Ecto neural progenitor cell (in vitro differentiated cells): ENCODE measurements around the gene CNNM2.
"Not testable (repeated sequence)": the region's sequence is repeated elsewhere in the genome, so short reads cannot be mapped to it uniquely, and the experiment has no call there.

ENCODE experiments used
- DNase-seq: peaks from one replicate; pipeline ENCODE4 v3.0.0-alpha.2; 2018; ENCODE audit warnings: low spot score

The CNNM2 gene

DNA sequence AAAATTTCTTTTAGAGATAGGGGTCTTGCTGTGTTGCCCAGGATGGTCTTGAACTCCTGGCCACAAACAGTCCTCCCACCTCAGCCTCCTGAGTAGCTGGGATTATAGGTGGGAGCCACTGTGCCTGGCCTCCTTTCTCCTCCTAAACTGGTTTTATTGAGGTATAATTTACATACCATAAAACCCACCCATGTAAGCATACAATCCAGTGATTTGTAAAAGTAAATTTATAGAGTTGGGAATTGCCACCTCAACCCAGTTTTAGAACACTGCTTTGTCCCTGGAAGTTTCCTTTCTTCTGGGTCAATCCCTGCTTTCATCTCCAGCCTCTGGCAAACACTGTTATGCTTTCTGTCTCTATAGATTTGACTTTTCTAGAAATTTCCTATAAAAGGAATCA is 49.0 kb downstream of the CNNM2 start:
- DNase-seq, result no peak

DNA sequence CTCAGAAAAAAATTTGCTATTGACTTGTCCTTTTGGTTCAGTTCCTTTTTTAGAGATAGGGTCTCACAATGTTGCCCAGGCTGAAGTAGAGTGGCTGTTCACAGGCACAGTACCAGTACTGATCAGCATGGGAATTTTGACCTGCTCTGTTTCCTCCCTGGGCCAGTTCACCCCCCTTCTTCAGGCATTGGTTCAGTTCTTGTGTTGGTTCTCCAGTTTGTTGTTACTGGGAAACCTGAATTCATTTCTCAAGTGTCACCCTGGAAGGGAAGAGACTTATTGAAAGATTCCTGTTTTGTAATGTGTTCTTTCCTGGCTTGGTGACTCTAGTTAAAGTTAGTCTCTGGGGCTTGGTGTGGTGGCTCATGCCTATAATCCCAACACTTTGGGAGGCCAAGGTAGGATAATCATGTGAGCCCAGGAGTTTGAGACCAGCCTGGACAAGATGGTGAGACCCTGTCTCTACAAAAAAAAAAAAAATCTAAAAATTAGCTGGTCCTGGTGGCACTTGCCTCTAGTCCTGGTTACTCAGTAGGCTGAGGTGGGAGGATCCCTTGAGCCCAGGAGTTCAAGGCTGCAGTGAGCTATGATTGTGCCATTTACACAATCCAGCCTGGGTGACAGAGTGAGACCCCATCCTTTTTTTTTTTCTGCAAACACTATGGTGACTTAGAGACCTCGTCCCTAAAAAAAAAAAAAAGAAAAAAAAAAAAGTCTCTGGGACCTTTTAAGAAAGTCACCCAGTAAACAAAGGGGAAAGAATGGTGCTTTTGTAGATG is 52.7 kb downstream of the CNNM2 start:
- no peak for DNase-seq

DNA sequence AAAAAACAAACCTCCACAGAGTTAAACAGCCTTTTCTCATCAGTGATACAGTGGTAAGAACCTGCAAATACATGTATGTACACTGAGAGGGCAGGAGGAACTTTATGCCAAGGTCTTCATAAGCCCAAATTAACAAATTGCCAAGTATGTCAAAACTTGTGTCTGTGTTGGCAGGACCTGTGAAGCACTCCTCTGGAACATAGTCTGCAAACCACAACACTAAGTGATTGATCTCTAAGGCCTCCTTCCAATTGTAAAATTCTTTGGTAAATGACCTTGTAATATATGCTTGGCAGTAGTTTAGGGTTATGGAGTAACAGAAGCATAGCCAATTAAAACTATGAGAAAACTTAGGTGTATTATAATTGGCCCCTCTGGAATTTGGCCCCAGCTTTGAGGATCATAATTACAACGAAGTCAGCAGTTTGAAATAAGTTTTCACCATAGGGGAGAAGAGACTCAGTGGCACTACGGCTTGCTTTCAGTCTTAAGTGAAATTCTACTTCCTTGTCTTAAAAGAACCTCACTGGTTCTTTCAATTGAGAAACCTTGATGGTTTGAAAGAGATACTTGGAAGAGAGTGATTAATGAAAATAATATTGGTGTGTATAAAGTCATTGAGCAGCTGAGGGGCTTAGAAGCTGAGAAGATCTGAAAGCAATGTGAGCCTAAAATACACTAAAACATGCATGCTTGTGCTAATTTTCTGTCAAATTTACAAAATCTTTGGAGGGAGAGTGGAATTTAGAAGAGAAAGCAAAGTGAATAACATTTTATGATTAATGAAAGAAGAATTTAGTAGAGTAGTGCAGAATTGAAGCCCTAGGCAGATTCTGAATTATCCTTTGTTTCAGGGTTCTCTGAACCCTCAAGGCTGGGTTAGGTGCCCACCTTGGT is 57.6 kb downstream of the CNNM2 start:
- no peak for DNase-seq

DNA sequence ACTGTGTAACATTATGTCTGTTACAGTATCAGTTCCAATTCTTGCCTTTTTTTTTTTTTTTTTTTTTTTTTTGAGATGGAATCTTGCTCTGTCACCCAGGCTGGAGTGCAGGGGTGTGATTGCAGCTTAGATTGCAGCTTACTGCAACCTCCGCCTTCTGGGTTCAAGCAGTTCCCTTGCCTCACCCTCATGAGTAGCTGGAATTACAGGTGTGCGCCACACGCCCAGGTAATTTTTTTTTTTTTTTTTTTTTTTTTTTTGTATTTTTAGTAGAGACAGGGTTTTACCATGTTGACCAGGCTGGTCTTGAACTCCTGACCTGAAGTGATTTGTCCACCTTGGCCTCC is 58.3 kb downstream of the CNNM2 start:
- not testable (repeated sequence) for DNase-seq

DNA sequence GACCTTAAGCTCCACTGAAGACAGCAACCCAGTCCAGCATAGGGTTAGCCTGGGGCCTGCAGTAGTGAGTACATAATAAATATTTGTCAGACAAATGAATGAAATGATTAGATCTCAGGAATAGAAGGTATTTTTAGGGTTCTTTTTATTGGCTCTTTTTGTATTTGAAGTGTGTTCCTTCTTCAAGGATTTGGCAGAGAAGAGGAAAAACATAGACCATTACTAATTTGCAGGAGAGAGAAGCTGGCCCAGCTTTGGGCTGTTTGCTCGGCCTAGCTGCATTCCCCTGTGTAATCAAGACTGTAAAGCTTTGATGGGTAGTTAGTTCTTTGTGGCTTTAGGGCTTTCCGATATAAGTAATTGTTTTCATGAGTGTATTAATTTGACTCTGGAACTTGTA is 64.2 kb downstream of the CNNM2 start:
- no peak for DNase-seq

DNA sequence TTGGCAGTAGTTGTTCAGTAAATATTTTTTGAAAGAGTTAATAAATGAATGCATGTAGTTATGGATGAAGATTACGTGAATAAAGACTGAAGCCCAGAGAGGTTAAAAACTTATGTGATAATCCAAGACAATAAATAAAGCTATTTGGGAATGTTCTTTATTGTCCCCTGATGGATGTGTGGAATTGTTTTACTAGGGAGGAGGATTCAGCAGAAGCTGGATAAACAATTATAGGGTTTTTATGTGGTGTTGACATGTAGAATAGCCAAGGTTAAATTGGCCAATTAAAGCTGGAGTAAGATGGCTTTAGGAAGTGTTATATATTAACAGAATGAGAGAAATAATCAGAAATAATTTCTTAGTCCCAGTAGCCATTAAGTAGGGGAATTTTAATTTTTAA is 66.0 kb downstream of the CNNM2 start:
- no peak for DNase-seq

DNA sequence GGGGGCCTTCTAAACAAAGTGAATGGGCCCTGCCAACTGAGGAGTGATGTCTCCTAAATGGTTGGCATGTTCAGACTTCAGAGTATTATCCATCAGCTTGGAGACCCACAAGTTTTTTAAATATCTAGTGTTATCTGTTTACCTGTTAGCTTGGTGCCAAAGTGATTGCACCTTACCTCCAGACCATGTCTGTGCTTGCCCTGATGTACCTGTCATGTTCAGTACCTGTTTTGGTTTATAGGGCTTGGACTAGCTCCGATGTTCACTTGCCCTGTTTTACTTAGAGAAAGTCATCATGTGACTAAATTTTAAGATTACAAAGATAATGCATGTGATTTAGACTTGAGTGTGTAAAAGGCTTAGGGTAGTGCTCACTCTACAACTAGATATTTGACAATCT is 67.7 kb downstream of the CNNM2 start:
- DNase-seq, result no peak

DNA sequence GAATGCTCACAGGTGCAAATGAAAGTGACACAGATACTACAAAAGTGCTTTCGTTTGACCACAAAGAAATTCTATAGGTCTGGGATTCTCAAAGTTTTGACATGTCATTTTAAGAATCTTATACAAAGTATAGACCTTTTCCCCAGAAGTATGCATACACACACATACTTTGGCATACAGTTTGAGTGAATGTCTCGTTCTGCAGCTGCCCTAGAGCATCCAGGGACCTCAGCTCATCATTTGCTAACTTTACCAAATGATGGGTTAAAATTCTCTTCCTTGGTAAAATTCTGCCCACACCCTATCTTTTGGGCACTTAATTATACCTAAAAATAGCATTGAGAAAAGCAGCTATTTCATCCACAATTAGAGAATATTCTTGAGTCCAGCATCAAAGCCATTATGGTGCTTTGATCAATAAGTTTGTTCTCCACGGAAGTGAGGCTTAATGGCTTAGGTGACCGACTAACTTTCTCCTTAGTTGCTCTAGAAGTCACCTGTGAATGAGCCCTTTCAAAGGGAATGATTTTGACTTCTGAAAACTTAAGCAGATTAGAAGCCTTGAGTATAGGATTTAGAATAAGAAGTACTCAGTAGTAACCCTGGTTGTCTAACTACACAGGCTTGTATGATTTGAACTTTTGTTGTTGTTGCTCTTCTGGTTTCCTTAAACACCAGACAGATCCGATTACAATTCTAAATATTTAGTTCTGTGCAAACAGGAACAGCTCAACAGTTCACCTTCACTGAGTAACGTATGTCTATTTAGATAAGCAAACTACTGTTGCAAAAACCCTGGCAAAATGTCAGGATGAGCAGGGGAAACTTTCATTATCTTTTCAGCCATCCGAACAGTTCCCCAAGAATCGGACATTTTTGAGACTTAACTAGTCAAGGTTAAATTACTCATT is 70.6 kb downstream of the CNNM2 start:
- no peak for DNase-seq

DNA sequence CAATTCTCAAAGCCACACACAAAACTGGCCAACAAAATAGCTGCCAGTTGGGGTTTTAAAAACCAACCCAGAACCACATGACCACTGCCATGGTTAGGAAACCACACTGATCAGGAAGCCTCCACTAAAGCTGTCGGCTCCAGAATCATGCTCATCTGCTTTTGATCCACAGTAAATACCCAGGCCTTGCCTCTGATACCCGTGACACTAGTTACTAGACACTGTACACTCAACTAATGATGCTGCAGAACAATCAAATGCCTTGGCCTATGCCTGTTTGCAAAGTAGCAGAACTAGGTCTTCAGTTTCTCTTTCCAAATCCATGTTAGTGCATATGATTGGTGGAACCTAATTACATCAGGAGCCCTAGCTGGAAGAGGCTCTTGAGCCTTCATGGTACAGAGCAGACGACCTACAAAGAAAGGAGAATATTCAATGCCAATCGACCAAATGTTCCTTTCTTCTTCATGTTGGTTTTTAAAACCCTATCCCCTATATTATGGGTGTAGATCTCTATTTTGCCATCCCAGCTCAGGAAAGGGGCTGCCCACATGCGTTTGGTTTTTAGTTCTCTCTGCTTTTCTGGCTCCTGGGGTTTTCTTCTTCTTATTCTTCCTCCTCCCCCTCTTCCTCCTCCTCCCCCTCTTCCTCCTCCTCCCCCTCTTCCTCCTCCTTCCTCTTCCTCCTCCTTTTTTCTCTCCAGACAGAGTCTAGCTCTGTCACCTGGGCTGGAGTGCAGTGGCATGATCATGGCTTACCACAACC is 76.6 kb downstream of the CNNM2 start:
- no peak for DNase-seq

DNA sequence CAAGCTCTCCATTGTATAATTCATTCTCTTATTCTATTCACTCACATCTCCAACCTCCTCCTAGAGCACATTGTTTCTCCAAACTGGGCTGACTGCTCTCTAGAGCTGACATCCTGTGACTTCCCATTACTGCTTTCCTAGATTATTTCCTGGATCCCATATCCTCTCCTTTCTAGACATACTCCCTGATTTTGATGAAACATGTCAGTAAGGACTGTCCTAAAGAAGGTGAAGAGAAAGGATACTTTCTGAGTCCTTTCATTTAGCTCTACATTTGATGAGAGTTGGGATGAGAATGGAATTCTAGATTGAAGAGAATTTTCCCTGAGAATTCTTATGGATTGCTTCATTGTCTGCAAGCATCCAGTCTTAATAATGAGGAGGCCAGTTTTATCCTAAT is 78.8 kb downstream of the CNNM2 start:
- DNase-seq, result no peak

DNA sequence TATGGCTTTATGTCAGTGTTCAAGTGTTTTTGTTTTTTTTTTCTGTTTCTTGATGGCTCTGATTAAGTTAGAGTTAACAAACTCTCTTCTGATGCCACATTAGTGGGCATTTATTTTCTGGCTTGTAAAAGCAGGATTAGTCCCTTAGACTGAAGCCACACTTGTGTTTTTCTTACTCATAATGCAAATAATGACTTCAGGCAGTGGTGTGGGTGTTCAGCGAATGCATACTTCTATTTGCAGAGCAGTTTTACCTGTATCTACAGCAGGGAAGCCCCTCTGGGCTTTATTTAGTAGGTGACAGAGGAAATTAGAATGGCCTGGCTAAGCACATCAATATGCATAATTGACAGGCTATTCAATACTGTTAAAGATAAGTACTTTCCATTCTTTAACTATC is 79.9 kb downstream of the CNNM2 start:
- DNase-seq, result no peak

DNA sequence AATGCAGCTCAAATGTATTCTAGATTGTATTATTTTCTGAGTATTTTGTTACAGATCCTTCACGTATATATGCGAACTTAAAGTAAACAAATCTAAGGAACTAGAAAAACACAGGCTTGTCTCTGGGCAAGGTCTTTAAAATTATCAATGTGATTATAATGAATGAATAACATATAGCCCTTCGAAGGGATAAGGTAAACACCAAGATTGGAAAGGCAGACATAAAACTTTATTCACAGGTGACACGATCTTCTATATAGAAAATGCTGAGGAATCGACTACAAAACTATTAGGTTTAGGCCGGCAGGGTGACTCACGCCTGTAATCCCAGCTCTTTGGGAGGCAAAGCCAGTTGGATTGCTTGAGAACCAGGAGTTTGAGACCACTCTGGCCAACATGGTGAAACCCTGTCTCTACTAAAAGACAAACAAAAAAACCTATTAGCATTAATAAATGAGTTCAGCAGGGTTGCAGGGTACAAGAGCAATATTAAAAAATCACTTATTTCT is 80.4 kb downstream of the CNNM2 start:
- DNase-seq, result no peak

DNA sequence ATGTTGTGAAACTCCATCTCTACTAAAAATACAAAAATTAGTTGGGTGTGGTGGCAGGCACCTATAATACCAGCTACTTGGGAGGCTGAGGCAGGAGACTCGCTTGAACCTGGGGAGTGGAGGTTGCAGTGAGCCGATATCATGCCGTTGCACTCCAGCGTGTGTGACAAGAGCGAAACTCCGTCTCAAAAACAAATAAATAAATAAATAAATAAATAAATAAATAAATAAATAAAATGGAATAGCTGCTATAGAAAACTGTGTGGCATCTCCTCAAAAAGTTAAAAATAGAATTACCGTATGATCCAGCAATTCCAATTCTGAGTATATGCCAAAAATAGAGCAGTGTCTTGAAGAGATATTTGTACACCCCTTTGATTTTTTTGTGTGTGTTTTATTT is 82.0 kb downstream of the CNNM2 start:
- DNase-seq, result not testable (repeated sequence)

DNA sequence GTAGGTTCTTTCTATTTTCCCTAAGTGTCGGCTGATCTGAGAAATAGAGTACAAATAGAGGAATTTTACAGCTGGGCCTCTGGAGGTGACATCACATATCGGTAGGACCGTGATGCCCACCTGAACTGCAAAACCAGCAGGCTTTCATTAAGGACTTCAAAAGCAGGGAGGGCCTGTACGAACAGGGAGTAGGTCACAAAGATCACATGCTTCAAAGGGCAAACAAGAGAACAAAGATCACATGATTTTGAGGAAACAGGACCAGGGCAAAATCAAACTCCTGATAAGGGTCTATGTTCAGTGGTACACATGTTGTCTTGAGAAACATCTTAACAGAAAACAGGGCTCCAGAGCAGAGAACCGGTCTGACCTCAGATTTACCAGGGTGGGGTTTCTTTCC is 88.9 kb downstream of the CNNM2 start:
- no peak for DNase-seq

DNA sequence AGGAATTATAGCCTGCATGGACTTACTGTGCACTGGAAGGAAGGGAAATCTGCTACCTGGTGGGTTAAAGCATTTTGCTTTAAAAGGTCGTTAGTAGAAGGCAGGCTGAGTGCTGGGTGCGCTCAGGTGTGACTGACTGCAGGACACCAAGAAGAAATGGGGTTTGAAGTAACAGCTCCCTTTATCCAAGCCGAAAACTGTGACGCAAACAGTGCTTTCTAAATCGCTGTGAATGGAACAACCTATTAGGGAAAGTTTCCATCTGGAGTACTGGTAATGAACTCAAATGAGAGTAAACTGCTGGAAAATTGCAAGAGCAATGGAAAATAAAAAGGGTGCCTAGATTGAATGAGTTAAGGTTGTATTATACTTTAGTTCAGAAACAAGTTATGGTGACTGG is 95.3 kb downstream of the CNNM2 start:
- DNase-seq, result no peak

DNA sequence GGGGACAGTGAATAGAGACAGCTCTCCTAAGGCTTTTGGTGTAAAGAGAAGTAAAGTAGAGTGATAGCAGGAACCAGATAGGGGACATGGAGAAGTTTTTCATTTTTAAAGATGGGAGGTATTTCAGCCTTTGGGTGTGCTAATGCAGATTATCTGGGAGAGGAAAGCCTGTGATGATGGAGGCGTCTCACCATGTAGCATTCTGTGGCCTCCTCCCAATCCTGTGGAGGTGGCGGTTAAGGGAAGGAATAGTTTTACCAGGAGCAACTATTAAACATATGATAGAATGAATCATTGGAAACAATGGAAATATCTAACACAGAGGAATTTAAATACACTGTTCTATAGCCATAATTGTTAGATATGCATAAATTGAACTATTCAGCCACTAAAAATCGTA is 101.3 kb downstream of the CNNM2 start:
- no peak for DNase-seq

DNA sequence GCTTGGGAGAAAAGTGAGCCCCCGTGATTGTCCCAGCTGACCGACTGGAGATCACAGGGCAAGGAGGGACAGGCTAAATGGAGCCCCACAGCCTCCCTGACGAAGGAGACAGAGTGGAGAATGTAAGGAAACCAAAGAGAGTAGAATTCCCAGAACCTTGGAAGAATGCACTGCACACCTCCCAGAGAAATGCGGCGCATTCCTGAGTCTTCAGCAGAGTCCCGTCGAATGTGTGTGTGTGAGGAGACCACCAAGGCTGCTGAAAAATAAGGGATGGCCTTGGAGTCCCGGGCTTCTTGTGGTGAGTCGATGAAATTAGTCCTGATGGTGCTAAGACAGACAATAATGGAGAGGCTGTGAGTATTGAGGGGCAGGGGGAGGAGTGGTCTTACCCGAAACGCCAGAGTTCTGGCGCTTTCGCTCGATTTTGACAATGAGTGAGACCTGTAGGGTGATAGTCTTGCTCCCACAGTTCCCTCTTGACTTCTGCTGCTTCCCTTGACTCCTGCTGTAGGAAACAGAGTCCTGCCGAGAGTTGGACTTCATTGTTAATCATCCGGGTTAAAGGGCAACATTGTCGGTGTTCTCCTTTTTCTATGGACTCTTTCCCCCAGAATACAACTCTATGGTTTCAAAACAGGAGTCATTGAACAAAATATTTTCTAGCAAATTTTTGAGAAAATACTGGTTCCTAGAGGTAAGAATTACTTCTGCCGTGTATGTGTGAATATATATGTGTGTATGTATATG is 103.2 kb downstream of the CNNM2 start:
- no peak for DNase-seq

DNA sequence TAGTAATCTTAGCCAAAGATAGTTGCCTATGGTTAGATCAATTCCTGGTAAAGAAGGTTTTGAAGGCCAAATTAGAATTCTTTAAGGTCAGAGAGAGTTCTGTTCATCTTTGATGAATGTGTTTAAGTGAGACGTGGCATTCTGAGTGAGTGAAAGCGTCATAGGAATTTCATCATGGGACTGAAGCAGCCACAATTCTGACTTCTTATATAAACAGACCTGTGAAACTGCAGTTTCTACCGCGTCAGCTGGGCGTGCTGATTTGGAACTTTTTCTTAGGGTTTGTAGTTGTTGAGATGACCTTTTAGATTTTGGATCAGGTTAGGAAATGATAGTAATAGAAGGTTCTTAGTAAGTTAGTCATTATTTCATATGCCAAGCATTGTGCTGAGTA is 103.8 kb downstream of the CNNM2 start:
- no peak for DNase-seq

DNA sequence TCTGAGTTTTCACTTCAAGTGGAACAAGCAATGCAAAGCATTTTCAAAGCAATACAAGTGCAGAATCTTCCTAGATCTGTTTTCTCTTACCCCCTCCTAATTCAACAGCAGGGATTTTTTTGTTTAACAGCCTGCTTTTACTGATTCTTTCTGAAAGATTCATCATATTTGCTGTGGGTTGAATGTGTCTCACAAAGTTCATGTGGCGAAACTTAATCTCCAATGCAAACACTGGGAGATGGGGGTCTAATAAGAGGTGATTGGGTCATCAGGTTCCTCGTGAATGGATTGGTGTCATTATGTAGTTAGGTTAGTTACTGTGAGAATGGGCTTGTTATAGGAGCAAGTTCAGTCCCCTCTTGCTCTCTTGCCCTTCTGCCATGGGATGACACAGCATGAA is 107.6 kb downstream of the CNNM2 start:
- DNase-seq, result no peak

DNA sequence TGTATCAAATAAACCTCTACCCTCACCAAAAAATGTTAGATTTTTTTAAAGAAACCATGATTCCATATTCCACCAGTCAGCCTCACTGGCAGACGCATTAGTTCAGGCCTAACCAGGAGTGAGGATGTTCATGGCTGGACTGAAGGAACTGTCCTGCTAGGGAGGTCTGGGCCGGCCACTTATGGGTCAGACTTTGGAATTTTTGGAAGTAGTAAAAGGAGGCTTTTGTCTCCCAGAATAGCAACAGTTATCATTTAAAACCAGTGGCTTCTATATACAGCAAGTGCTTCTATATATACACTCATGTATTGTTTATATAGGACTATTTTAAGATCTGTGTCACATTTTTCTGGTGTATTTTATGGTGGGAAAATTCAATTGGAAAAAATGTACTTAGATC is 120.5 kb downstream of the CNNM2 start:
- DNase-seq, result no peak

DNA sequence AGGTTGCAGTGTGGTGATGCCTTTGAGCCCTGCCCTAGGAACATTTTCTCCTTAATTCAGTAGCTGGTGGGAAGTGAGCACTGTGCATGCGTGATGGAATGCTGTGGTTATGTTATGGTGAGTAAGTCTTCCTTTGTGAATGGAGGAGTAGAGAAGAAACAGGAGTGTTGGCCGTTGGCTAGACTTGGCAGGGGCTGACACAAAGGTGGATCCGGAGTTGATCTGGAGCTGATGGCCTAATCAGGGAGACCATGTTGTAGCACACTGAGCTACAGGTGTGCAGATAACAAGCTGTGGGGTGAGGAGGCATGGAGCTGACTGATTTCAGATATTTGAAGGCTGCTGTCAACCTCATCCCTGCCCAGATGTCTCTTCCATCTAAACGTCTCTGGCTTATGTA is 122.3 kb downstream of the CNNM2 start:
- no peak for DNase-seq
